SK-N-SH treated with all-trans-retinoic acid at 6 μM for 48 hours (cell line): ENCODE measurements around the gene RUSF1.

Source experiments
- RARB ChIP-seq: fragments of 250-450 bp; sonication (Bioruptor Pico); IDR thresholded peaks from 2 replicates; pipeline ENCODE4 v1.8.0; 2021; ENCODE audit warnings: mild to moderate bottlenecking, moderate library complexity
- SNAI2 ChIP-seq: fragments of 250-450 bp; sonication (Bioruptor Pico); IDR thresholded peaks from 2 replicates; pipeline ENCODE4 v1.5.0; 2020; ENCODE audit warnings: mild to moderate bottlenecking, moderate library complexity
- TCF4 ChIP-seq: fragments of 250-450 bp; sonication (Bioruptor Pico); IDR thresholded peaks from 2 replicates; pipeline ENCODE4 v1.8.0; 2021; ENCODE audit warnings: mild to moderate bottlenecking, moderate library complexity, borderline replicate concordance
- ZFP3 ChIP-seq: fragments of 250-450 bp; sonication (Bioruptor Pico); IDR thresholded peaks from 2 replicates; pipeline ENCODE4 v1.5.0; 2020; ENCODE audit warnings: mild to moderate bottlenecking, moderate library complexity
- ZFP30 ChIP-seq: fragments of 450-650 bp; formaldehyde crosslinking; IDR thresholded peaks from 2 replicates; pipeline ENCODE4 v1.5.0; 2022; ENCODE audit warnings: mild to moderate bottlenecking, moderate library complexity
- ZNF70 ChIP-seq: fragments of 450-650 bp; formaldehyde crosslinking; IDR thresholded peaks from 2 replicates; pipeline ENCODE4 v1.5.0; 2020; ENCODE audit warnings: mild to moderate bottlenecking, moderate library complexity
- TF ChIP-seq, protein P1 (sequence below): fragments of 250-450 bp; sonication (Bioruptor Pico); IDR thresholded peaks from 2 replicates; pipeline ENCODE4 v1.5.1; 2021; ENCODE audit warnings: mild to moderate bottlenecking, moderate library complexity
- TF ChIP-seq, protein P2 (sequence below): fragments of 250-450 bp; sonication (Bioruptor Pico); IDR thresholded peaks from 2 replicates; pipeline ENCODE4 v1.5.1; 2020; ENCODE audit warnings: low read depth, mild to moderate bottlenecking, moderate library complexity

DNA sequence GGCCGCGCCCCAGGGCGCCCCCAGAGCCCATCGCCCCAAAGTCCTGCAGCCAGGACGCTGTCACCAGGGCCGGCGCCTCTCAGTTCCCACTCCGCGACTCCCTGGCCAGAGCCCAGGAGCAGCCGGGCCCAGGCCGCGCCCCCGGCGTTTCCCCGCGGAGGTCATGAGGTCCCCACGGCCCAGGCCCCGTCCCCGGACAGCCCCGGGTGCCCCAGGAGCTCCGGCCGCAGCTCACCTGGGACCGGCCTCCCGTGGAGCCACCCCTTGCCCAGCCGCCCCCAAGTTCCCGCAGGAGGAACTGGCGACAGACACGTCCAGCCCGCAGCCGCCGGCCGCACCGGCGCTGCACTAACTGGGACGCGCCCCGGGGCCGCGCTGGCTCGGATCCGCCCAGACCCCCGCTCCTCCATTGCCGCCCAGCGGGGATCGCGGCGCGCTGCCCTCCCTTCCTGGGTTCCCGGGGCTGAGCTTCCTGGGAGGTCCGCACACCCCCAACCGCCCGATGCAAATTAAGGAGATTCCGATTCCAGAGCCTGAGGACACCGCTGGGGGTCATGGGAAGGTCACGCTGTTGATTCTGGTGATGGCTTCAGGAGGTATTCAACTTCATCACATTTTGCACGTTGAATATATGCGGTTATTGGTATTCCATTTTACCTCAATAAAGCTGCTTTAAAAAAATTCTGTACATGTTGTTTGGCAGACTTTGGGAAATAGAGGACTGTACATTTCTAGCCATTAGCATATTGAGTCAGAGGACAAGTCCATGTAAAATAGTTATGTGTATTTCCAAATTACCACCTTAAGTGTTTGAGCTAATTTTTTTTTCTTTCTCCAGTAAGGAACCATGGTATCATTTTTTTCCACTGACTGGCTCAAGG lies 29.4 kb upstream of the RUSF1 start:
- TF ChIP-seq, protein P1, sequence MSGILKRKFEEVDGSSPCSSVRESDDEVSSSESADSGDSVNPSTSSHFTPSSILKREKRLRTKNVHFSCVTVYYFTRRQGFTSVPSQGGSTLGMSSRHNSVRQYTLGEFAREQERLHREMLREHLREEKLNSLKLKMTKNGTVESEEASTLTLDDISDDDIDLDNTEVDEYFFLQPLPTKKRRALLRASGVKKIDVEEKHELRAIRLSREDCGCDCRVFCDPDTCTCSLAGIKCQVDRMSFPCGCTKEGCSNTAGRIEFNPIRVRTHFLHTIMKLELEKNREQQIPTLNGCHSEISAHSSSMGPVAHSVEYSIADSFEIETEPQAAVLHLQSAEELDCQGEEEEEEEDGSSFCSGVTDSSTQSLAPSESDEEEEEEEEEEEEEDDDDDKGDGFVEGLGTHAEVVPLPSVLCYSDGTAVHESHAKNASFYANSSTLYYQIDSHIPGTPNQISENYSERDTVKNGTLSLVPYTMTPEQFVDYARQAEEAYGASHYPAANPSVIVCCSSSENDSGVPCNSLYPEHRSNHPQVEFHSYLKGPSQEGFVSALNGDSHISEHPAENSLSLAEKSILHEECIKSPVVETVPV (CRISPR knock-in tag): no peak
- TF ChIP-seq, protein P2, sequence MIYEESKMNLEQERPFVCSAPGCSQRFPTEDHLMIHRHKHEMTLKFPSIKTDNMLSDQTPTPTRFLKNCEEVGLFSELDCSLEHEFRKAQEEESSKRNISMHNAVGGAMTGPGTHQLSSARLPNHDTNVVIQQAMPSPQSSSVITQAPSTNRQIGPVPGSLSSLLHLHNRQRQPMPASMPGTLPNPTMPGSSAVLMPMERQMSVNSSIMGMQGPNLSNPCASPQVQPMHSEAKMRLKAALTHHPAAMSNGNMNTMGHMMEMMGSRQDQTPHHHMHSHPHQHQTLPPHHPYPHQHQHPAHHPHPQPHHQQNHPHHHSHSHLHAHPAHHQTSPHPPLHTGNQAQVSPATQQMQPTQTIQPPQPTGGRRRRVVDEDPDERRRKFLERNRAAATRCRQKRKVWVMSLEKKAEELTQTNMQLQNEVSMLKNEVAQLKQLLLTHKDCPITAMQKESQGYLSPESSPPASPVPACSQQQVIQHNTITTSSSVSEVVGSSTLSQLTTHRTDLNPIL: no peak
- no peak for TF ChIP-seq ZFP30 (CRISPR knock-in tag)
- no peak for TF ChIP-seq RARB (CRISPR knock-in tag)
- no peak for TF ChIP-seq SNAI2 (CRISPR knock-in tag)
- TF ChIP-seq ZFP3 (CRISPR knock-in tag): no peak
- no peak for TF ChIP-seq TCF4 (CRISPR knock-in tag)
- TF ChIP-seq ZNF70: no peak
